Measurements from ENCODE around the gene SNX1.

DNA sequence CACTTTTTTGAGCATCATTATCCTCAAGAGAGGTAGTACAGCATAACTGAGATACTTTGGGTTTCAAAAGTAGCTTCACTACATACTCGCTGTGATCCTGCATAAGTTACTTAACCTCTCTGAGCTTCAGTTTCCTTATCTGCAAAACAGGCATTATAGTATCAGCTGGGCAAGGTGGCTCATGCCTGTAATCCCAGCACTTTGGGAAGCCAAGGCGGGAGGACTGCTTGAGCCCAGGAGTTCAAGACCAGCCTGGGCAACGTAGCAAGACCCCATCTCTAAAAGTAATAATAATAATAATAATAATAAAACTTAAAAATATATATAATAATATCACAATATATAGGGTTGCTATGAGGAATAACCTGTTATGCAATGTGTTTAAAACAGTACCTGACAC lies 13.0 kb upstream of the SNX1 start:
- TF ChIP-seq, protein P1, sequence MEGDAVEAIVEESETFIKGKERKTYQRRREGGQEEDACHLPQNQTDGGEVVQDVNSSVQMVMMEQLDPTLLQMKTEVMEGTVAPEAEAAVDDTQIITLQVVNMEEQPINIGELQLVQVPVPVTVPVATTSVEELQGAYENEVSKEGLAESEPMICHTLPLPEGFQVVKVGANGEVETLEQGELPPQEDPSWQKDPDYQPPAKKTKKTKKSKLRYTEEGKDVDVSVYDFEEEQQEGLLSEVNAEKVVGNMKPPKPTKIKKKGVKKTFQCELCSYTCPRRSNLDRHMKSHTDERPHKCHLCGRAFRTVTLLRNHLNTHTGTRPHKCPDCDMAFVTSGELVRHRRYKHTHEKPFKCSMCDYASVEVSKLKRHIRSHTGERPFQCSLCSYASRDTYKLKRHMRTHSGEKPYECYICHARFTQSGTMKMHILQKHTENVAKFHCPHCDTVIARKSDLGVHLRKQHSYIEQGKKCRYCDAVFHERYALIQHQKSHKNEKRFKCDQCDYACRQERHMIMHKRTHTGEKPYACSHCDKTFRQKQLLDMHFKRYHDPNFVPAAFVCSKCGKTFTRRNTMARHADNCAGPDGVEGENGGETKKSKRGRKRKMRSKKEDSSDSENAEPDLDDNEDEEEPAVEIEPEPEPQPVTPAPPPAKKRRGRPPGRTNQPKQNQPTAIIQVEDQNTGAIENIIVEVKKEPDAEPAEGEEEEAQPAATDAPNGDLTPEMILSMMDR (IDR thresholded peaks at IDR 0.05), result no peak
- TF ChIP-seq POLR2A (IDR thresholded peaks at IDR 0.05), result no peak

Measured in uterus (tissue), 2 donors.